SKM-1 treated with dmso at 0.1 percent for 144 hours (cell line): ENCODE measurements around the gene MAEA.
"Not testable (repeated sequence)": the region's sequence is repeated elsewhere in the genome, so short reads cannot be mapped to it uniquely, and the experiment has no call there.

Source experiments
- DNase-seq: peaks from one replicate; lab custom pipeline; 2025; ENCODE audit not compliant: unreplicated experiment; lab: John Stamatoyannopoulos, UW

MAEA gene

DNA sequence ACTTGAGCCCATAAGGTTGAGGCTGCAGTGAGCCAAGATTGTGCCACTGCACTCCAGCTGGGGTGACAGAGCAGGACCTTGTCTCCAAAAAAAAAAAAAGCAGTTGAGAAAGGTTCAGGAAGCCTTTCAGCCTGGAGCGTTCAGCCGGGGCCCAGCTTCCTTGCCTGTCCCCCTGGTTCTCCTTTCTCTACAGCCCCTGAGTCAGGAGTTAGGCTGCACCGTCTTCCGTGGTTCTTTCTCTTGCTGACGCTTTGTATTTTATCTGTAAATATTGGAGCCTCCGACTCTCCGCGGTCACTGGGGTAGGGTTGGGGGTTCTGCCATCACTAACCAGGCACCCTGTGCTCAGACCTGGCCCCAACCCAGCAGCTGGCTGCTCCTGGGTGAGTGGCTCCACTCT lies 43.6 kb downstream of the MAEA start:
- no peak for DNase-seq

DNA sequence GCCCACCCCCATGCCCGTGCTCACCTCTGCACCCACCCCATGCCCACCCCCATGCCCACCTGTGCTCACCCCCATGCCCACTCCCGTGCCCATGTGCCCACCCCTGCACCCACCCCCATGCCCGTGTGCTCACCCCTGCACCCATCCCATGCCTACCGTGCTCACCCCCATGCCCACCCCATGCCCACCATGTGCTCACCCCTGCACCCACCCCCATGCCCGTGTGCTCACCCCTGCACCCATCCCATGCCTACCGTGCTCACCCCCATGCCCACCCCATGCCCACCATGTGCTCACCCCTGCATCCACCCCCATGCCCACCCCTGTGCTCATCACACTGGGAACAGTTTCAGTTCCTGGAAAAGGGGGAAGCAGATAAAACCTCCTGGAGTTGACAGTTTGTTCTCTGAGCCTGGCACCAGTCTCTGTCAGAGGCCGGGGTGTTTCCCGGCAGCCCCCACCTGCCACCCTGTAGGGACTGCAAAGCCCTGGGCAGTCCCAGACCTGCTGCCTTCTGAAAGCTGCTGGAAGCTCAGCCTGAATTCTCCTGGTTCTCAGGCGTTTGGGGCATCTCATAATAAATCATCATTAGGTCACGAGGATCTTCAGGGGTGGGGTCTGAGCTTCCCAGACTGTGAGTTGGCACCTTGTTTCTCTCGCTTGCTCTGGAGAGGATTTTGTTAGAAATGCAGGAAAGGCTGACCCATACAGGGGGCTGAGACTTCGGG lies 44.3 kb downstream of the MAEA start:
- not testable (repeated sequence) for DNase-seq

DNA sequence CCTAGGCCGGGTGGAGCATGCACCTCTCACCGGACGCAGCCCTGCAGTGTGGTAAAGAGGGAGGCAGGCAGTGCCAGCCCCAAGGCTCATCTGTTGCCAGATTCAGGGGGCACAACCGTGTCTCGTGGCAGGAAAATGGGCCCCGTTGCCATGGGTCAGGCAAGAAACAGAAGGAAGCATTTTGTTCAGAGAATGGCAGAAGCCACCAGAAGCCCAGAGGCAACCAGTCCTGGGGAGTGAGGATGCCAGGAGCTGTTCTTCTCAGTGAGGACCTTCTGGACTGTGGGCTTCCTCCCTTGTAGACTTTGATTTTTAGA lies 44.8 kb downstream of the MAEA start:
- no peak for DNase-seq

DNA sequence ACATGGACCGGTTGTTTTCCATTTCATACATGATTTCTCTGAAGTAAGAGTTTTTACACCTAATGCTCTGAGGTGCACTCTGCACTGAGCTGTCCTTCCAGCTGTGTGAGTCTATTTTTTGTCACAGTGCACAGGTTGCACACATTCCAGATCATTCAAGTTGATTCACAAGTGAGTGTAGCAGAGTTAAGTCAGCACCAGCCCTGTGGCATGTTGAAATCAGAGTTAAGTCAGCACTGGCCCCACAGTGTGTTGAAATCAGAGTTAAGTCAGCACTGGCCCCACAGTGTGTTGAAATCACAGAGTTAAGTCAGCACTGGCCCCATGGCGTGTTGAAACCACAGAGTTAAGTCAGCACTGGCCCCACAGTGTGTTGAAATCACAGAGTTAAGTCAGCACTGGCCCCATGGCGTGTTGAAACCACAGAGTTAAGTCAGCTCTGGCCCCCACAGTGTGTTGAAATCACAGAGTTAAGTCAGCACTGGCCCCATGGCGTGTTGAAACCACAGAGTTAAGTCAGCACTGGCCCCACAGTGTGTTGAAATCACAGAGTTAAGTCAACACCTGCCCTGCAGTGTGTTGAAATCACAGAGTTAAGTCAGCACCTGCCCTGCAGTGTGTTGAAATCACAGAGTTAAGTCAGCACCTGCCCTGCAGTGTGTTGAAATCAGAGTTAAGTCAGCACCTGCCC lies 45.6 kb downstream of the MAEA start:
- DNase-seq: peak; percentile 11

DNA sequence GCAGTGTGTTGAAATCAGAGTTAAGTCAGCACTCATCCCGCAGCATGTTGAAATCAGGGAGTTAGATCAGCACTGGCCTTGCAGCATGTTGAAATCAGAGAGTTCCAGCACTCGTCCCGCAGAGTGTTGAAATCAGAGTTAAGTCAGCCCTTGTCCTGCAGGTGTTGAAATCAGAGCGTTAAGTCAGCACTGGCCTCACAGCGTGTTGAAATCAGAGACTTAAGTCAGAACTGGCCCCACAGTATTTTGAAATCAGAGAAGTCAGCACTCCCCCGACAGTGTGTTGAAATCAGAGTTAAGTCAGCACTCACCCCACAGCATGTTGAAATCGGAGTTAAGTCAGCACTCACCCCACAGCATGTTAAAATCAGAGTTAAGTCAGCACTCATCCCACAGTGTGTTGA lies 46.4 kb downstream of the MAEA start:
- peak; percentile 70 for DNase-seq

DNA sequence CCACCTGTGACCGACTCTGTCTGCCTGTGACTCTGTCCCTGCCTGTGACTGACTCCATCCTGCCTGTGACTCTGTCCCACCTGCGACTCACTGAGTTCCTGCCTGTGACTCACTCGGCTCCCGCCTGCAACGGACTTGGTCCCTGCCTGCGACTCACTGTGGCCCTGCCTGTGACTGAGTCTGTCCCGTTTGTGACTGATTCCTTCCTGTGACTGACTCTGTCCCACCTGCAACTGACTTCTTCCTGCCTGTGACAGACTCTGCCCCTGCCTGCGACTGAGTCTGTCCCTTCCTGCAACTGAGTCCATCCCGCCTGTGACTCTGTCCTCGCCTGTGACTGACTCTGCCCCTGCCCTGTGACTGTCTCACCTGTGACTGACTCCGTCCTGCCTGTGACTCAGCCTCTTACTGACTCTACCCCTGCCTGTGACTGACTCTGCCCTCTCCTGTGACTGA lies 47.7 kb downstream of the MAEA start:
- DNase-seq: no peak

DNA sequence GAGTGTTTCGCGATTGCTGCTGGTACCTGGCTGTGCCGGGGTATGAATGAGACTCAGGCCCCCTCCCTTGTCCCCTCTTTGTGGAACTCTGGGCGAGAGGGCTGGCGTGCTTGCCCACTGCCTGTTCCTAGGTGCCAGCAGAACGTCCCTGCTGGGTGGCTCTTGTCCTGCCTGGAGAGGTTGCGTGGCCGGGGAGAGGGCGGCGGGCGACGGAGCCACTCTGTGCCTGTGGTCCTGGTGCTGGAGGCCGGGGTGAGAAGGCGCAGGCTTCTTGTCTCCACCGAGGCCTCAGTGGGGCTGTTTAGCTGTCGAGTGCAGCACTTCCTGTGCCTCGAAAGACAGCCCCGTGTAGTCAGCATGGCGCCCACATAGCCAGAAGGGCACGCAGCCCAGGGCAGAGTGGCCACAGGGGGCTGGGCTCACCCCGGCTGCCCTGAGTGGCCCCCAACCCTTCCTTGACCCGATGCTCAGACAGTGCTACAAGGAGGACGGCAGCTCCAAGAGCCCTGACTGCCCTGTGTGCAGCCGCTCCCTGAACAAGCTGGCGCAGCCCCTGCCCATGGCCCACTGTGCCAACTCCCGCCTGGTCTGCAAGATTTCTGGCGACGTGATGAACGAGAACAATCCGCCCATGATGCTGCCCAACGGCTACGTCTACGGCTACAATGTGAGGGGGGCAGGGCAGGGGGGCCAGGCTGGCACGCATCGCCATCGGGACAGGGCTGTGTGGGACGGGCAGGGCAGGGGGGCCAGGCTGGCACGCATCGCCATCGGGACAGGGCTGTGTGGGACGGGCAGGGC lies 48.5 kb downstream of the MAEA start:
- no peak for DNase-seq

DNA sequence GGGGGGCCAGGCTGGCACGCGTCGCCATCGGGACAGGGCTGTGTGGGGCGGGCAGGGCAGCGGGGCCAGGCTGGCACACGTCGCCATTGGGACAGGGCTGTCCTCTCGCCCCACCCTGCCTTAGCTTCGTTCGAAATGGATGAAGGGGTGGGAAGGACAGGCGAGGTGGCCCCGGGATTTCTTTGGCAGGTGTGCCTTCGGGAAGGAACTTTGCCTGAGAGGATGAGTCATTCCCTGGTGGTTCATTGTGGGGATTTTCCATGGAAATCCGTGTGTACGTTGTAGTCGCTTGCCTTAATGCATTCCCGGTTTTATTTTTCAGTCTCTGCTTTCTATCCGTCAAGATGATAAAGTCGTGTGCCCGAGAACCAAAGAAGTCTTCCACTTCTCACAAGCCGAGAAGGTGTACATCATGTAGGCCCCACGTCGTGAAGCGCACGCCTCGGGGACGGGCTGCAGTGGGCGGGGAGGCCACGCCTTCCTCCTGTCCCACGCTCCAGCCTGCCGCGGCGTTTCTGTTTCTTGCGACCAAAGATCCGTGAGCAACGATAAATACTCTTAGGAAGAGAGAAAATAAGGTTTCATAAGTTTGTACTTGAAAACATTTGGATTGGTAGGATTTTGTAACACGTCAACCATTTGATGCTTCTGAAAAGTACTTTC lies 49.2 kb downstream of the MAEA start:
- no peak for DNase-seq

DNA sequence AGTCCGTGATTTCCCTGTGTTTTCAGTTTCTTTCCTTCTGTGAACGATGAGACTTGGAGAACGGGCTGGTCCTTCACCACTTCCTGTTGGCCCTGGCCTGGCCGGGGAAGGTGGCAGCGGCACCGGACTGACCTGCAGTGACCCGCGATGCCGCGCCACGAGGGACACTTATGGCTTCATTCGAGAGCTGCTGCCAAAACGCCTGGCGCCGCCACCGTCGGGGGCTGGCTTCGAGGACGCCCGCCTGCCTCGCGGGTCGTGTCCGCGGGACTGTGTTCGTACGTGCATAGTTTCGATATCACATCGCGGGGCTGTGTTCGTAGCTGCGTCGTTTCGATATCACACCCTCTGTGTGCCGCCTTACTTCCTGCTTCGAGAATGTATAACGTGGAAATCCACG lies 49.8 kb downstream of the MAEA start:
- no peak for DNase-seq

DNA sequence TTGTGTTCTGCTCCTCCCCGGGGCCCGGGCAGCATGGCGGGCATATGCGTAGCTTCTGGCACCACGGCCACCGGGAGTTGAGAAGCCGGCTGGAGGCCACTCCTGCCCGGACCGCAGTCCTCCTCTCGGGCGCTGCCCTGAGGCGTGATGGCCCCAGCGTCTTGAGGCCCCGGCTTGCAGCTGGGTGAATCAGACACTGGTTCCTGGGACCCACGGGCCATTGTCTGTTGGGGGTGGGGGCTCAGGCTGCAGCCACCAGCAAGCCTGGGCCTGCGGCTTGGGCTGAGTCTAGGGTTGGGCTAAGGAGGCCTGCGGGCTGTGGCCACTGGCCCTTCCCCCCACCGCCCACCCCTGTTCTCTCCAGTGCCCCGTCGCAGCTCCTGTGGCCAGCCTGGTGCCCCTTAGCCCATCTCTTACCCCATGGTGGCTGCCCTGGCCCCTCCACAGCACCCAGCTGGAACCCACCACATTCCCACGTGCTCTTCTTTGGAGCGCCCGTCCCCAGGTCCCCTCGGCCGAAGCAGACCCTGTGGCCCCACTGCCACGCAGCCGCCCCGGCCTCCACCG lies 50.6 kb downstream of the MAEA start:
- DNase-seq: no peak

DNA sequence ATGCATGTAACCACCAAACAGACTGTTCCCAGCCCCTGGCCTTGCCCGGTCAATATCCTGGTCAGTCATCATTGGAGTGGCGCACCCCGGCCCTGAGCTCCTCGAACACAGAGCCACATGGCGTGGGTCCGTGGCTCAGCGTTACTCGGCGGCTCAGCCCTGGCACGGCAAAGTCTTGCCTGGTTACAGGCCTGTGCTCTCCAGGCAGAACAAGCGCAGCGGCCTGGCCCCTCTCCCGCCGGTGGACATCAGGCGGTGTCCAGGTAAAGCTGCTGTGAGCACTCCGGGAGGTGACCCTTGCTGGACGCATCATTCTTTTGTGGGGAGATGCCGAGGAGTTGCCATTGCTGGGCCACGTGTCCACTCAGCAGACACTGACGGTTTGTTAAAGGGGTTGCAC lies 51.2 kb downstream of the MAEA start:
- DNase-seq: no peak

DNA sequence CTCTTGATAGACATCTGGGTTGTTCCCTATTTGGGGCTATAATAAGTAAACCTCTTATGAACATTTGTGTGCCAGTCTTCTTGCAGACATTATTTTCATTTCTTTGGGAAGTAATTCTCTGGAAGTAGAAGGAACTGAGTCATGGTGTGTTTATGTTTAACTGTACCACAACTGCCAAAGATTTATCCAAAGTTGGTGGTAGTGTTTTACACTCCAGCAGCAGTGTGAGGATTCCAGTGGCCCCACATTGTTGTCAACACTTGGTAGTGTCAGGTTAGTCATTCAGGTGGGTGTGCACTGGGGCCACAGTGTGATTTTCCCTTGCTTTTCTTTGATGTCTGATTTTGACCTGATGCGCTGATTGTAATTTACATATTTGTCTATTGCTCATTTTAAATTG lies 52.3 kb downstream of the MAEA start:
- no peak for DNase-seq

DNA sequence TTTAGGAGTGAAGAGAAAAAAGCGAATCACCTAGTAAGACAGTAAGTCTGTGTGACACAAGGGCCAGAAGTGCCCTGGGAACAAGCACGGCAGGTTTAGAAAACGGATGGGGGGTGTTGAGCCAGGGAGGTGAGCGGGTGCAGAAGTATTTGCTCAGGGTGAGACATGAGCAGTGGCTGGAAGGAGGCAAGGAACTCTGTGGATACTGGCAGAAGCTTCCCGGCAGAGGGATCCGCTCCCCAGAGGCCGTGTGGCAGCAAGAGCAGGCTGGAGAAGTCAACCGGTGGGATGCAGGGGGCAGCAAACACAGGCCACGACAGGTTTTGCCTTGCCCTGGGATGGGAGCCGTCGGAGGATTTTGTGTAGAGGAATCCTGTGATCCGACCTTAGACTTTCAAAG lies 55.0 kb downstream of the MAEA start:
- DNase-seq: no peak

DNA sequence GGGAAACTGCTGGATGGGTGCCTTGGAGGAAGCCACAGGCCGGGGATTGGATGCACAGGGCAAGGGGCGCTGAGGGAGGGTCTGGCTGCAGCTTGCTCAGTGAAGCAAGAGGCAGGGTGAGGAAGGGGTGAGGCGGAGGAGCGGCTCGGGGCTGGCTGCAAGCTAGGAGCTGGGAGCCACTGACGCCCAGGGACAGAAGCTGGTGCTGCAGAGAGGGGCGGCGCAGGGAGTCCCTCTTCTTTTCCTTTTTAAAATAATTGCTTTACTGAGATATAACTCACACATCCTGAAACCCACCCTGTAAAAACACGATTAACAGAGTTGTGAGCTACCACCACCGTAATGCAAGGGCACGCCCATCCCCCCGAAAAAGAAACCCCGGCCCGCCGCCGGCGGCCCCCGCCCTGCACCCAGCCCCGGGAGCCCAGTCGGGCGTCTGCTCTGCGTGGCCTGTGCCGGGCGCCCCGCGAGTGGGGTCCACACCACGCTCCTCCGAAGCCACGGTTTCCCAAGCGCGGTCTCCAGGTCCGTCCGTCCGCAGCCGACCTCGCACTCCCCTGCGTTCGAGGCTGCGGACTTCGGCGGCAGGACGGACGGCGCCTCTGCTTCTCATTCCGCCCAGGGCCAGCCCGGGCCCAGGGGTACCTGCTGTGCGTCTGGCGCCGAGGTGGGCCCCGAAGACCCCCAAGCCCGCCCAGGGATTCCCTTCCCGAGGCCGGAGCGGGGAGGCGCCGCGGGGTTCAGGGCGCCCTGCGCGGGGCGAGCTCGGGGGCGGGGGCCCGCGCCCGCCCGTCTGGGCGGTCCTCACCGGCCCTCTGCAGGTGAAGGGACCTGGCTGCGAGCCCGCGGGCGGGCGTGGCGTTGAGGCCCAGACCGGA lies 56.5 kb downstream of the MAEA start:
- peak; percentile 51 for DNase-seq

DNA sequence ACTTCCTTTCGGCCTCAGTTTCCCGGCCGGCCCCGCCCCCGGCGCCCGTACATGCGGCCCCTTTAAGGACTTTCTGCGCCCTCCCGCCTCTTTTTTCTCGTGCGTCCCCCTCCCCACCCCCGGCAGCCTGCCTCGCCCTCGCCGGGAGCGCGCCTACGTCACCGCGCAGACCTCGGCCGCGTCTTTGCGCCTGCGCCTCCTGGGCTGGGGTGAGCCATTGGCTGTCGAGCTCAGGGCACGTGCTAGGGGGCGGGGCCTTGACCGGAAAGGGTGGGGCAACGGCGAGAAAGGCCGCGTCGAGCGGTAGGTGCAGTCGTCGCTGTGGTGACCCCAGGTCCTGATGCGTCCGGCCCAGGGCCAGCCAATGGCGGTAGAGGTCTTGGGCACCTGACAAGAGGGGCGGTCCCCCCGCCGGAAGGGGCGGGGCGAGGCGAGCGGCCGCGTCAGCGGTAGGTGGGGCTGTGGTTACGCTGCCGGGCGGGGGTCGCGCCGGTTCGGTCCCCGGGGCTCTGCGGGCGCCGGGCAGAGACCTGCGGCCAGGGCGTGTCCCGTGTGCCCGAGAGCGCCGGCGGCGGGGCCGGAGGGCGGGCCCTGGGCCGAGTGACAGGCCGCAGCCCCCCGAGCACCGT lies 57.2 kb downstream of the MAEA start, which contains the start of gene UVSSA:
Gene UVSSA (plus strand): TSS at position 428 of the 629 bp plus-strand sequence. CDS start 884 bp downstream, outside the sequence.
- DNase-seq: peak; percentile 100

DNA sequence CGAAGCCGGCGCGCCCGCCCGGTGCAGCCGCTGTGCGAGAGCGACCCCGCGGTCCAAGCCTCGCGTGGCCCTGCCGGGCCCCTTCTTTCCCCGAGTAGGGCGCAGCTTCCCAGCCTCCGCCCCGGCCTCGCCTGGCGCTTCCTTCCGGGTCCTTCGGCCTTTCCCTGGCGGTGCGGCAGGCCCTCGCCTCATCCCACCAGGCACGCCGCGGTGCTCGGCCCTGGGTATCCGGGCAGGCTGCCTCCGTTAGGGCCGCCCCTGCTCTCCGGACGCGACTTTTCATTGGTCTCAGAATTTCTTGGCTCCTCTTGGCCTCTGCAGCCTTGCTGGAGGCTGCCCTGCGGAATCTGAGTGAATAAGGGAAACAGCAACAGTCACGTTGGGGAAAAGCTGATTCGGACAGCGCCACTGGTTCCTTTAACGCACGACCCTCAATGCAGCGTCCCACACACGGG lies 57.7 kb downstream of the MAEA start:
- DNase-seq: peak; percentile 67

DNA sequence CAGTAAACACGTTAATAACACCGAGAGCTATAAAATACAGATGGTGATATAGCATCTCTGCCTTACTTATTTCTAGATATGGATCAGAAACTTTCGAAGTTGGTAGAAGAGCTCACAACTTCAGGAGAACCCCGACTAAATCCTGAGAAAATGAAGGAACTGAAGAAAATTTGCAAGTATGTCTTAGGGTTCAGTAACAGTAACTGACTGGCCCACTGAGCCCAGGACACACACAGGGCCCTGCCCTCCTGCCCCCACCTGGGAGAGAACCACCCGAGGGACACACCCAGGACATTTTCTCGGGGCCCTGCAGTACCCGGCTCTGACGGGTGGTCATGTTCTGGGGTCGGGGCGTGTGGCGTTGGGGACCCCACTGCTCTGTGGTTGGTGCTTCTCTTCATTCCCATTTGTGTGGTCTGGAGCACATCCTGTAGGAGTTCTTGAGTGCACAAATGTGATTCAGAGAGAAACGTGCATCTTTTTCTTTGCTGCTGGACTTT lies 58.4 kb downstream of the MAEA start:
- no peak for DNase-seq

DNA sequence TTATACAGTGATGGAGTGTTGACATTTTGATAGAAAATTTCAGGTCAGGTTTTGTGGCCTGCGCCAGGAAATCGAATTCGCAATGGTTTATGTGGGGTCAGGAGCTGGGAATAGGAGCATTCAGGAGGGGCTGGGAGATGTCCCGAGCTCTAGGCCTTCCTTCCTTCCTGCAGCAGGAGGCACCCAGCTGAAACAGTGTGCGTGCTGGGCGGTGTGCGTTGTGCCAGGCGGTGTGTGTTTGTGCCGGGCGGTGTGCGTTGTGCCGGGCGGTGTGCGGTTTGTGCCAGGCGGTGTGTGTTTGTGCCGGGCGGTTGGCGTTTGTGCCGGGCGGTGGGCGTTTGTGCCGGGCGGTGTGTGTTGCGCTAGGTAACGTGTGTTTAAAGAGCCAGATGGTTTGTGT lies 59.1 kb downstream of the MAEA start:
- DNase-seq: no peak
